SW 1271 (cell line): ENCODE results near the gene DOCK3.
"Not testable (repeated sequence)": the region's sequence is repeated elsewhere in the genome, so short reads cannot be mapped to it uniquely, and the experiment has no call there.

Experiments
- DNase-seq, 2 experiments: peaks; one replicate each; lab custom pipeline; 2025; lab: John Stamatoyannopoulos, UW

The DOCK3 gene

DNA sequence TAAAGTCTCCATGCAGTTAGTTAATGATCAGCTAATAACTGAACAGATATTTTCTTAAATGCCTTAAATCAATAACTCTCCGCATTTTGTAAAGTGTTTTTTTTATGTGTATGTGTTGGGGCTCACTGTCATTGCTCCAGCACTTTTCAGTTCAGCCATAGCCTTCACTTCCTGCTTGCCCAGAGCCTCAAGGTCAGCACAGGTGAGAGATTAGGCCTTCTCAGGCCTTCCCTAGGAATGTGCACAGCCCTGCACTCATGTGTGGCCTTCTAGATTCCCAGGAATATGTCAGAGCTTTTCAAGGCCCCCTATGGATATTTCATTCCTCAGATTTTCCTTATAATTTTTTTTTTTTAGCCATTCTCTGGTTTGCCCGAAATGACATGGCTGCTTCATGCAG lies 632.7 kb downstream of the DOCK3 start:
- no peak for DNase-seq

- not testable (repeated sequence) for DNase-seq
Observed at GRCh38 chr3:51307945-51308607, 633.3 kb downstream of the DOCK3 start.

DNA sequence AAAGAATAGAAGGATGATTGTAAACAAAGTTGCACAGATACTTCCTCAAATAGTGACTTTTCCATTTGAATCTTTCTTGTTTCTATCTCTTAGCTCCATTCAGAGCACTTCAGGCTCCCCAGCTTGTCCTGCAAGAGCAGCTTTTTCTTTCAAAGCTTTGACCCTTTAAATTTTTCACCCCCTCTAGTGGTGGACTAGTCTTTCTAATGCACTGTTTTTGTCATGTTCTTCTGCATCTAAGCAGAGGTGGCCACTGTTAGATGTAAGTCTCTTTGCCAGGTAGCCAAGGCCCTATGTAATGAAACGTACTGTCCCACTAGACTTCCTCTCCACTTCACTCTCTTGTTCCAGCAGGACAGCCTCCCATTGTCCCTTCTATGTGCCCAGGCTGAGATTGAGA lies 636.3 kb downstream of the DOCK3 start:
- DNase-seq = peak in 1 of 2 experiments; percentile 11

GRCh38 chr3:51328206-51328605 lies 653.5 kb downstream of the DOCK3 start:
- DNase-seq = no peak

- DNase-seq = no peak
Observed at GRCh38 chr3:51330046-51330445, 655.3 kb downstream of the DOCK3 start.

DNA sequence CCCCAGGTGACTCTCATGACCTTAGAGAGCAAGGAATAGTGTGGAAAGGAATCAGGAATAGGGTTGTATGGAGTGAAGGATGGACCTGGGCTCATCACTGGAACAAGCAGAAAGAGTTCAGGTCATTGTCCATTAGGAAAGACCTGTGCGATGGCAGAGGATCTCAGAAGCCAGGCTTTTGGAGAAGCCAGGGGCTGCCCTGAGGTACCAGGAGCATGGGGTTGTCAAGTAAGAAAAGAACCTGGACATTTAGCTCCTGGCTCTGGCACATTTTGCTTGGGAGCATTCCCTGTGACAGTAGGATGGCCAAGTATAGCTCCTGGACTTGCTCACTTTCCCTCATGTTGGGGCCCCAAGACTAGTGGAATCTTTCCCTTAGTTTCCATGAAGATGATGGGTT lies 657.4 kb downstream of the DOCK3 start:
- no peak for DNase-seq

DNA sequence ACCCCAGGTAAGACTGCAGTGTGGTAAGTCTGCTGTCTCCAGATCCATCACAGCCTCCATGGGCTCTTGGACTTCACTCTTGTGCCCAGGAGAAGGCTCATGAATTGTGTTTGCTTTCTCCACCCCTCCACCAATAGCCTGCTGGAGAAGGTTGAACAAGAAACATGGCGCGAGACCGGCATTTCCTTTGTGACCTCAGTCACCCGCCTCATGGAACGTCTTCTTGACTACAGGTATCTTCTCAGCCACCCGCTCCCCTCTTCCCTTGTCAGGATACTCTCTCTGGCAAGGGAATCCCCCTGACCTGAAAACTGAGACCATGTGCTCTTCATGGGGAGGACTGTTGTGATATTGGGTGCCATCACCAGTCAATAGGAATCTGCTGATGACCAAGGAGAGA lies 658.3 kb downstream of the DOCK3 start:
- no peak for DNase-seq

DNA sequence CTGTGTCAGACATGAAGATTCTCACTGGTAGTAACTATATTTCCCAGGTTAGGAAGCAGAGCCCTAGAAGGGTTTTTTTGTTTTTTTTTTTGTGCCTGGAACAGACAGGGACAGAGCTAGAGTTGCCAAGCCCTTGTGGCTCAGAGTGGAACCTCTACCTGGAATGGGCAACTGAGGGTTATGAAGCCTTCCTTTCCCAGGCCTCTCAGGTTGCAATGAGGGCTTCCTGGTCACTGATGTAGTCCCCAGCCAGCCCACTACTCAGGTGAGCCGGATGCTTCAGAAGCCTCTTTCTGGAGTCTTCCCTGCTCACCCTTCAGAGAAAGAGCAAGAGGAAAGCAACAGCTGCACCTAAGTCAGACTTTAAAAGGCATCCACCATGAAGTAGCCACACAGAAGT lies 661.5 kb downstream of the DOCK3 start:
- DNase-seq = no peak

- no peak for DNase-seq
Observed at GRCh38 chr3:51337666-51338065, 662.9 kb downstream of the DOCK3 start.

- DNase-seq = no peak
Observed at GRCh38 chr3:51338632-51339031, 663.9 kb downstream of the DOCK3 start.

DNA sequence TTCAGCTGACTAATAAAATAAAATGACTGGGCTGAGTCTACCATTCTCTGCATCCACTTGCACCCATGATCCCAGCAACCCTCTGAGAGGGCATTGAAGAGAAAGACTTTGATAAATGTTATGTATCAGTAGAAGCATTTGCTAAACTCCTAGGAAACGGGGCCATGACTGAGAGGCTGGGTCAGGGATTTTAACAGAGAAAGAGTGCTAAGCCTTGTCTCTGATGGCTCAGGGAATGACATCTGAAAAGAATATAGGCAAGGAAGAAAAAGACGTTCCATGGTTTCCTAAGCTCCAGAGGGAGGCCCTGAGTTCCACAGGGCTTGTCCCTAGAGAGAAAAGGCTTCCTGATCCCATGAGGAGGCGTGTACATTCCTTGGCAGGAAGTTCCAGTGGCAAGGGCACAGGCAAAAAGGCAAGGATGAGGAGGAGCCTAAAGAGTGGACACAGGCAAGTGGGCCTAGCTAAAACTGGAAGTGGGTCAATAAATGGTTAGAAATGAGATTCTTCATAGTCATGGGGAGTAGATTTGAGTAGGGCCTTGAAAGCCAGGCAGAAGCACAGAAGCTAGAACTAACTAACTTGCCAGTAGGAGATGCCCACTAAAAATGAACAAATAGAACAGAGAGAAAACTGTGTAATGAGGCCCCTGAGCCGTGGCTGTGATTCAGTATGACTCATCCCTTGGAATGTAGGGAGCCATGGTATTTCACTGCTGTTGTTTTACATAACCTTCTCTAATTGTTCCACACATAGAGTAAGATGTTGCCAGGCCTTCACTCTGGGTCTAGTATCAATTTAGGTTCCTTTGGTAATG lies 665.5 kb downstream of the DOCK3 start:
- peak in 1 of 2 experiments; percentile 89 for DNase-seq

DNA sequence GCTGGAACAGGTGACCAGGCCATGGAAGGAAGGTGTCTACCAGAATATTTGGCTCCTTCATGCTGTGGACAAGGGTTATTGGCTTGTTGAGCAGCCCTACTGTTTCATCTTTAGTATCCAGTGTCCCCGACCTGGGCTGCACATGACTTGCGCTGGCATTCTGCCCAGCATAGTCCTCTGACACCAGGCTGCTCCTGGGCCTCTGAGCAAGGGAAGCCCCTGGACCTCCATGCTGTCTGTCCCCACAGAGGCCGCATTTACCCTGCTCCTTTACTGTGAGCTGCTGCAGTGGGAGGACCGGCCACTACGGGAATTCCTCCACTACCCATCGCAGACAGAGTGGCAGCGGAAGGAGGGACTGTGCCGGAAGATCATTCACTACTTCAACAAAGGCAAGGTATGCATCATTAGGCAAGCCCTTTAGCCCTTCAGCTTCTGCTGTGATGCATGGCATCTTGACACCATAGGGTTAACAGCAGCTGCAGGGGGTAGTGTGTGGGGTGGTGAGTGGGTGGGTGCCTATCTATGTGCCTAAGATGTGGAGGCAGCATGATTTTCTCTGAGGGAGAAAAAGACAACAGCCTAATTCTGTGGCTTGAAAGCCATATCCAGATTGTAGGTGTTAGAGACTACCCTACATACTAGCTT lies 666.4 kb downstream of the DOCK3 start:
- no peak for DNase-seq

DNA sequence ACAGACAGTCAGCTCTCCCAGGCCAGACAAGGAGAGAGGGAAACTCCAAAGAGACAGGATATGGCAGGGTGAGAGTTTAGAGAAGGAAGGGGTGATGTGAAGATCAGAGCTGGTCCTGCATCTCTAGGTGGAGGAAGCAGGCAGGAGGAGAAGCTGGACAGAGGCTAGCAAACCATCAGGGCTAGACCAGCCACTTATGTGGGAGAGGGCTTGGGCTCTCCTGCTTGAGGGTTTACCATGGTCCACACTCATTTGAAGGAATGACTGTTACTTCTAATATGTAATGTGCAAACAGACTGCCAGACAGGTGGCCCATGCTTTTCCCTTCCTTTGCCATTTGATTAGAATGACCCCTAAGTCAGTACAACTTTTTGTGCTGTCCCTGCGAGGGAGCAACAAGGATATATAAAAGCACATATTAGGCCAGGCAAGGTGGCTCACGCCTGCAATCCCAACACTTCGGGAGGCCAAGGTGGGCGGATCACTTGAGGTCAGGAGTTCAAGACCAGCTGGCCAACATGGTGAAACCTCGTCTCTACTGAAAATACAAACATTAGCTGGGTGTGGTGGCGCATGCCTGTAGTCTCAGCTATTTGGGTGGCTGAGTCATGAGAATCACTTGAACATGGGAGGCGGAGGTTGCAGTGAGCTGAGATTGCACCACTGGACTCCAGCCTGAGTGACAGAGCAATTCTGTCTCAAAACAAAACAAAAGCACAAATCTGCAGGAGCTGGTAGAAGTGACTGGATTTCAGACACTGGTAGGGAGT lies 669.4 kb downstream of the DOCK3 start:
- peak in 1 of 2 experiments; percentile 10 for DNase-seq

DNA sequence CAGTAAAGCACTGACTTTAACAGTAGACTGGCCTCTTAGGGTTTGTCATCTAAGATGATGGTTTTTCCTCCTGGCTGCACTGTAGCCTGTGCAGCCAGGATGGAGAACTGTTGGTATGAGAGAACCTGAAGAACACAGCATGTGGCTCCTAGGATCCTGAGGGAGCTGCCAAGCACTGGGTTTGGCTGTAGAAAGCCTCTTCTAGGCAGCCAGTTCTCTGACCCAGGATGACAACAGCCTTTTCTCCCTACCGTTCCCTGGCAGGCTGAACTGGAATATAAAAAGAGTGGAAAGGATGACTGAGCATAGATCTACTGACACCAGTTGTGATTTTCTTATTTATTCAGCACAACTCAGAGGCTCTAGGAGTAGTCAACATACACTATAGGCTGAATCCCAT lies 676.0 kb downstream of the DOCK3 start:
- no peak for DNase-seq

GRCh38 chr3:51353131-51353530 lies 678.4 kb downstream of the DOCK3 start:
- no peak for DNase-seq

DNA sequence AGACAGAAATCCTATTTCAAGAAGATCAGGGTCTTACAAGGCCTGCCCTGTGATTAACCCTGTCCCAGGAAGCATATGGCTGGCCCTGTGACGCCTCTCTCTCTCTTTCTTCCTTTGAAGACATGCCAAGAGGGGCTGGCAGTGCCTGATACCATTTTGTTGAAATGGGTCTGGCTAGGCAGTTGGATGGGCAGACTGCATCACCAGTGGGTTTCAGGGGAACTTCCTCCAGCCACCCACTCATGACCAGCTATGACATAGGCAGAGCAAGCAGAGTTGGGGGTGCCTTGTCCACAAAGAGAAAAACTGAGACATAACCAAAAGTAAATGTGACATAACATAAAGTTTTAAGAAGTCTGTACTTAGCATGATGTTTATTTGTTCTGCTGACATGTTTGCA lies 679.0 kb downstream of the DOCK3 start:
- no peak for DNase-seq

DNA sequence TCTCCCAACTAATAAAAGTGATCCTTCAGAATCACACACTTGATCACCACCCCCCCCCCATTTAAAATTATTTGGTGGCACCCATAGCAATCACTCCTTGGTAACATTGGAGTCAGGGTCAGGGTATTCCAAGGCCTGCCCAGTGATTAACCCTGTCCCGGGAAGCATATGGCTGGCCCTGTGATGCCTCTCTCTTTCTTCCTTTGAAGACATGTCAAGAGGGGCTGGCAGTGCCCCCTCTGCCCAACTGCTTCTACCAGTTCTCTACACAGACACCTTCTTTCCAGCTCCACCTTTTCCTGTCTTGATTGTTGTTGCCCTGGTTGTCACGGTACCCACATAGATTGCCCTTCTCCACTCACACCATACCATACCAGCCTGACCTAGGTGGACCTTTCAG lies 679.4 kb downstream of the DOCK3 start:
- no peak for DNase-seq

GRCh38 chr3:51354731-51355615 lies 680.2 kb downstream of the DOCK3 start:
- no peak for DNase-seq

DNA sequence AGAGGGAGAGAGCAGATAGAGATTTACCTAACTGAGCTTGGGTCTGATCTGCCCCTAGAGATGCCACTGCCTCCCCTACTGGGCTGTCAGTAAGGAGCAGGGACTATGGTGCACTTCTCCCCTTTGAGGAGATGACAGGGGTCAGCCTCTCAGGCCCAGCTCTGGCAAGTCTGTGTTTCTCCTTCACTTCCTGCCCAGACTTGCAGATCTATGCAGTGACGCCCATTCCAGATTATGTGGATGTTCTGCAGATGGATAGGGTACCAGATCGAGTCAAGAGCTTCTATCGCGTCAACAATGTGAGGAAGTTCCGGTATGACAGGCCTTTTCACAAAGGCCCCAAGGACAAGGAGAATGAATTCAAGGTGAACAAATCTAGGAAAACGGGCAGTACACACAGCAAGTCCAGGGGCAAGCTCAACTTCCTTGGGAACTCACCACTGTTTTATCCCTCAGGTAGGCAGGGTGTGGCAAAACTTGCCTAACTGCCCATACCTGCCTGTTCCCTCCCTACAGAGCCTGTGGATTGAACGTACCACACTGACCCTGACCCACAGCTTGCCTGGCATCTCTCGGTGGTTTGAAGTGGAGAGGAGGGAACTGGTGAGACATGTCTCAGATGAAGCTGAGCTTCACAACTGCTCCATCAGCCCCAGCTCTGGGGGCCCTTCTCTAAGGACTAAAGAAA lies 681.3 kb downstream of the DOCK3 start:
- DNase-seq = no peak

GRCh38 chr3:51357856-51358255 lies 683.1 kb downstream of the DOCK3 start:
- no peak for DNase-seq

DNA sequence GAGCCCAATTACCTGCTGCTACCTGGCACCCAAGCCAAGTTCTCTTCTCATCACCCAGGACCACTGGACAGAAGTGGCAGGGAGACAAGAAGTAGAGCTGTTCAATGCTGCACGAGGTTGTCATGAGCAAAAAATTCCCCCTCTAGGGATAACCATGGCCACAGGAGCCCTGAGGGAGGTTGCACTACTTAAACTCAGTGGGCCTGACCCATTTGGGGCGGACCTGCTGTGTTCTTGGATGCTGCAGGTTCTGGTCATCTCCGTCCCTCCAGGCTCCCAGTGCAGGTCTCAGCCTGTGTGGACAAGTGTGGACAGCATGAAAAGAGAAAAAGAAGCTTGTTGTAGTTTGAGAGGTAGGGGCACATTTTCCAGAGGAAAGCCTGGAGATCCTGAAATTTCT lies 684.3 kb downstream of the DOCK3 start:
- DNase-seq = no peak
